AG04449 (cell line): ENCODE data around the gene RBP3.

ENCODE experiments used
- CTCF ChIA-PET: fragments of 350-600 bp; formaldehyde crosslinking; extraction: SDS; loops from one replicate; lab custom pipeline; 2021; ENCODE audit warnings: antibody characterized with exemption; lab: Yijun Ruan, JAX
- POLR2A ChIA-PET: fragments of 400-600, 350-600 bp; formaldehyde crosslinking; extraction: SDS; loops from one replicate; lab custom pipeline; 2020; ENCODE audit warnings: antibody characterized with exemption, inconsistent platforms; lab: Yijun Ruan, JAX
- DNase-seq: peaks from one replicate; pipeline ENCODE4 v3.0.0-alpha.2; 2010; ENCODE audit warnings: low read depth, low spot score
- H3K4me3 ChIP-seq: 2 replicates; pipeline ENCODE4 v1.5.1; 2011; ENCODE audit warnings: low read depth, mild to moderate bottlenecking, control low read depth, low read length
- CTCF ChIP-seq: IDR thresholded peaks from one replicate; pipeline ENCODE4 v1.5.1; 2011; ENCODE audit warnings: mild to moderate bottlenecking, moderate library complexity, low read length, control low read depth, inconsistent platforms; ENCODE audit not compliant: insufficient read depth; ENCODE audit errors: missing control alignments

Gene RBP3

GRCh38 chr10:47406870-47407691, 58.9 kb downstream of the RBP3 start:
- POLR2A ChIA-PET: no interaction called here
- H3K4me3 ChIP-seq: no peak overlapping the region
- no peak for DNase-seq
- TF ChIP-seq CTCF: no peak
- CTCF ChIA-PET: no interaction called here
